ENCODE data around the gene HMBS. TPM values are rescaled to one million over a fixed set of nuclear protein-coding genes. Genes with fewer than 3 reads are reported as not detected.

The HMBS gene
- total RNA-seq, 4 donors from 2014 or later, result 9.5 to 19.9 (median 15.3) TPM

DNA sequence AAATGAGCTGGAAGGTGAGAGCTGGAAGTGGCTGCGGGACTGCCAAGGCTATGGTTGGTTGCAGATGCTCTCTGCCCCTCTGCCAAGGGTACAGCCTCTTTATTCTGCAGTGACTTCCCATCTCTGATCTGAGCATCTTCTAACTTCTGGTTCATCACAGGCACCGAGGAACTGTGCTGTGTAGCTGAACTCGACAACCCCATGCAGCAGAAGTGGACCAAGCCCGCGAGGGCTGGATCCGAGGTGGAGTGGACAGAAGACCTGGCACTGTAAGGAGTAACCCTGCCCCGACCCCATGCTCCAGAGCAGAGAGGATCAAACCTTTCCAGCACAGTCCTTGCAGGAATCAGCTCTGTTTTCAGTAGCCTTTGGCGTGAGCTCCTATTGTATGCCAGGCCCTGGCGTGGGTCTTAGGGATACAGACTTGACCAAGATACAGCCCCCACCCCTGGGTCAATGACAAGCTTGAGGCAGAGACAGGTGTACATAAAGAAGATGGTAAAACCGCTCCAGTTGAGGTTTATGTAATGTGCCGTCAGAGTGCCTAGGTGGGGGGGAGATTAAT is 26.8 kb downstream of the HMBS start:
- no peaks in the 10 kb centered on the region for H3K27me3 ChIP-seq
- H3K9me3 ChIP-seq, result no peaks in the 10 kb centered on the region
- no peak for DNase-seq
- no peak overlapping the region for H3K27ac ChIP-seq
- intact Hi-C loops (cut with DNase I; ENCODE audit: low total_unique reads), result no loop called here
- TF ChIP-seq CTCF (IDR thresholded peaks at IDR 0.05), result no peak
- TF ChIP-seq POLR2A (IDR thresholded peaks at IDR 0.05), result no peak
- peaks cover 0 to 3% of the 10 kb centered on the region in 2 donors for H3K4me1 ChIP-seq
- no peak overlapping the region for H3K4me3 ChIP-seq
- no peaks in the 10 kb centered on the region for H3K36me3 ChIP-seq

- TF ChIP-seq POLR2A (IDR thresholded peaks at IDR 0.05), result no peak
- no peak for TF ChIP-seq CTCF (IDR thresholded peaks at IDR 0.05)
- no peak overlapping the region for H3K4me3 ChIP-seq
- no peaks in the 10 kb centered on the region for H3K9me3 ChIP-seq
- H3K27me3 ChIP-seq, result no peaks in the 10 kb centered on the region
- no peaks in the 10 kb centered on the region for H3K4me1 ChIP-seq
- H3K27ac ChIP-seq, result no peak overlapping the region
- DNase-seq, result no peak
- intact Hi-C loops (cut with DNase I; ENCODE audit: low total_unique reads), result no loop called here
- H3K36me3 ChIP-seq, result no peaks in the 10 kb centered on the region
These were observed 27.8 kb downstream of the HMBS start for GRCh38 chr11:119112314-119113020.

- Histone ChIP-seq H3K9me3 (no peaks in the 10 kb centered on the region), H3K4me1 (no peaks in the 10 kb centered on the region)
- DNase-seq, result no peak
These were observed 29.0 kb downstream of the HMBS start for GRCh38 chr11:119113716-119114115.

DNA sequence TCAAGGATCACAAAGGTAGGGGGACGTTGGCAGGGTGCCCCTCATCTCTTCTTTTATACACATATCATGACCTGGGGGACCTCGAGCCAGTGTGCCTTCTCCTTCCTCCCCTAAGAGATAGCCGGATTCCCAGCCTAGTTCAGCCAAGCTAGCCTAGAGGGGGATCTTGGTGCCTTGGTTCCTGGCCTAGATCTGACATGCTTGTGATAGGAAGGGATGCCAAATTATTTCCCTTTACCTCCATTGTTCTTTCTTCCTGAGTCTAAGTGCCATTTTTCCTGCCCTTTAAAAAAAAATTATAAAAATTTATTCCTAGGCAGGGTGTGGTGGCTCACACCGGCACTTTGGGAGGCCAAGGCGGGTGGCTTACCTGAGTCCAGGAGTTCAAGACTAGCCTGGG is 29.7 kb downstream of the HMBS start:
- Histone ChIP-seq H3K27me3 (no peaks in the 10 kb centered on the region), H3K36me3 (no peaks in the 10 kb centered on the region), H3K9me3 (no peaks in the 10 kb centered on the region), H3K4me1 (no peaks in the 10 kb centered on the region), H3K27ac (no peak overlapping the region), H3K4me3 (no peak overlapping the region)
- no peak for DNase-seq
- TF ChIP-seq CTCF (IDR thresholded peaks at IDR 0.05) (no peak), POLR2A (IDR thresholded peaks at IDR 0.05) (no peak)
- intact Hi-C loops (cut with DNase I; ENCODE audit: low total_unique reads), result no loop called here

More at GRCh38 chr11:119113716-119114115, 29.0 kb downstream of the HMBS start:
- no peak overlapping the region for H3K4me3 ChIP-seq
- no peak overlapping the region for H3K27ac ChIP-seq
- intact Hi-C loops (cut with DNase I; ENCODE audit: low total_unique reads), result no loop called here
- TF ChIP-seq POLR2A (IDR thresholded peaks at IDR 0.05), result no peak
- TF ChIP-seq CTCF (IDR thresholded peaks at IDR 0.05), result no peak
- H3K27me3 ChIP-seq, result no peaks in the 10 kb centered on the region
- no peaks in the 10 kb centered on the region for H3K36me3 ChIP-seq

DNA sequence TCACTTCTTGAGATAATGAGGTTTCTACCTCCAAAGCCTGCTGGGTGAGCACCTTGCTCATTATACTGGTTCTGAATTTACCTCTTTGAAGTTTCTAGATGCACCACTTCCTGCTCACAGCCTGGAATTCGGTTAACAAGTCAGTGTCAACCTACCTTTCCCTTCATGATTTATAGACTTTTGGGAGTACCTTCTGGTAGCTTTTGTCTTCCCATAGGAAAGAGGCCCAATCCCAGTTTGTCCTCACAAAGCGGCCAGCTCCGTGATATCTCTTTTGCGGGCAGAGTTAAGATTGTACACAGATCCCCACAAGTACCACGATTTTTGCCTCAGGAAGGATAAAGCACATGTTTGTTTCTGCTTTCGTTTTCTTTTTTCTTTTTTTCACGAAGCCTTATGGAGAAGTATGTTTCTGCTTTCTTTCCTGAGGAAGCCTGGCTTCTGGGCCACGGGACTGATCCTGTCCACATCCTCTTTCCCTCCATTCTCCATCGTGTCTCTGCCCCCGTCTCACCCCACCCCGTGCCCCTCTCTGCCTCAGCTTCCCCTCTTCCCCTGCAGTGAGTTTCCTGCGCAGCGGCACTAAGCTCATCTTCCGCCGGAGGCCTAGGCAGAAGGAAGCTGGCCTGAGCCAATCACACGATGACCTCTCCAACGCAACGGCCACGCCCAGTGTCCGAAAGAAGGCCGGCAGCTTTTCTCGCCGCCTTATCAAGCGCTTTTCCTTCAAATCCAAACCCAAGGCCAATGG is 31.0 kb downstream of the HMBS start:
- intact Hi-C loops (cut with DNase I; ENCODE audit: low total_unique reads), result no loop called here
- H3K4me1 ChIP-seq, result no peaks in the 10 kb centered on the region
- no peak for TF ChIP-seq CTCF (IDR thresholded peaks at IDR 0.05)
- no peak for TF ChIP-seq POLR2A (IDR thresholded peaks at IDR 0.05)
- no peak for DNase-seq
- H3K36me3 ChIP-seq, result no peaks in the 10 kb centered on the region
- no peaks in the 10 kb centered on the region for H3K9me3 ChIP-seq
- H3K27ac ChIP-seq, result no peak overlapping the region
- no peaks in the 10 kb centered on the region for H3K27me3 ChIP-seq
- H3K4me3 ChIP-seq, result no peak overlapping the region

All from uterus (tissue), 4 donors.